DLD1 (cell line): ENCODE results near the gene OR10K2.
"Not testable (repeated sequence)": the region's sequence is repeated elsewhere in the genome, so short reads cannot be mapped to it uniquely, and the experiment has no call there.

ENCODE experiments used
- in situ Hi-C: cut with HindIII; loops from 2 replicates; pipeline ENCODE4 v1.10.0; 2017; ENCODE audit warnings: low sequenced_read_pairs

Gene OR10K2

GRCh38 chr1:158426137-158426536, at the start of gene OR10K2:
OR10K2 (minus strand) TSS chr1:158426237; CDS start chr1:158420866, 5,371 bp downstream.
- in situ Hi-C loops, result no loop called here

DNA sequence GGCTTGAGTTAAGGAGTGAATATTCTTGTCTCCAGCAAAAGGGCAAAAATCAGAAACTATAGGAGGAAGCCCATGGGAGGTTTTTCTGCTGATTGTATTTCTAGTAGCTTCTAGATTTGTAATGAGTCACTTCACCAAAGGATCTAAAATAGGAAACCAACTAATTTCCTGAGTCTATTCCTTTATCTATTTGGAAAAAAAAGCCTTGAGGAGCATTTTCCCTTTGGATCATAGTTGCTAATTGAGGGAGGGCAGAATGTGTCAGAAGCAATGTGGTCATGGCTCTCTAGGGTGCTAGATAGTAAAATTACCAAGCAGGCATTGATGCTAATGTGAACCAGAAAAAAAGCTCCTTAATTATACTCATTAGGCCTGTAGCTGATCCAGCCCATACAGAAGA, 45.9 kb upstream of the OR10K2 start, which contains the start of gene OR10R2:
OR10R2 (plus strand) TSS at position 301 of the 400 bp plus-strand sequence. CDS start 106 bp downstream, outside the sequence.
- in situ Hi-C loops, result no loop called here

GRCh38 chr1:158461534-158461933, 35.5 kb upstream of the OR10K2 start, which contains the start of gene OR10K1:
OR10K1 (plus strand) TSS chr1:158461834; CDS start chr1:158465562, 3,728 bp downstream.
- in situ Hi-C loops, result no loop called here

DNA sequence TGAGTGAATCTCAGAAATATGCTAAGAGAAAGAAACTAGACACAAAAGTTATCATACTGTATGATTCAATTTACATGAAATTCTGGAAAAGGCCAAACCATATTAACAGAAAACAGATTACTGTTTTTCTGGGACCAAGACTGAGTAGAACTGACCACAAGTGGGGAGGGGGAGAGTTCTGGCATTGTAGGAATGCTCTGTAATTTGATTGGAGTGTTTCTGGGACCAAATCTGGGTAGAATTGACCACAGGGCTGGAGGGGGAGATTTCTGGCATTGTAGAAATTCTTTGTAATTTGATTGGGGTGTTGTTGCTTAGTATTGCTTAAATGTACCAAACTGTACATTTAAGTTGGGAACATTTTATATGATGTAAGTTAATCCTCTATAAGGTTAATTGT, 32.2 kb upstream of the OR10K2 start:
- in situ Hi-C loops, result no loop called here

DNA sequence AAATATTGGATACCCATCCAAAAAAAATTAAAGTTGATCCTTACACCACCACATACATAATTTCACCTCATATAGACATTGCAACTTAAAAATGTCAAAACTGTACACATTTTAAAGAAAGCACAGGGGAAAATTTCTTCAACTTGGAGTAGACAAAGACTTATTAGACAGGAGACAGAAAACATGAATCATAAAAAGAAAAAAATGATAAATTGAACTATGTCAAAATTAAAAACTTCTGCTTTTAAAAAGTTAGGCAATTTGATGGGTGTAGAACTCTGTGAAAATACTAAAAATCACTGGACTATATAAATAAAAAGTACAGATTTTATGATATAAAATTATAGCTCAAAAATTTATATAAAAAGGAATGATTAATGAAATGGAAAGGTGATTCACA, 31.2 kb upstream of the OR10K2 start:
- in situ Hi-C loops, result no loop called here

DNA sequence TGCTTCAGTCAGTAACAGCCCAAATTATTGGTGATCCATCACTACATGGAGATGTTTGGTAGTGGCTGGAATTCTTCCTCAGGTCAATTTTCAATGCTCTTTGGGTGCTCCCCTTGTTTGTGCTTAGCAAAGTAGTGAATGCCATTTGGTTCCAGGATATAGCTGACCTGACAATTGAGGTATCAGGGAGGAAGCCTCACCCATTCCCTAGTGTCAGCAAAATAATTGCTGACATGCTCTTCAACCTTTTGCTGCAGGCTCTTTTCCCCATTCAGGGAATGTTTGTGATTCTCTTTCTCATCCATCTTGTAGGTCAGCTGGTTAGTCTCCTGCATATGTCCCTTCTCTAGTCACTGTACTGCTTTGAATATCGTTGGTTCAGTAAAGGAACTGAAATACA, 28.5 kb upstream of the OR10K2 start:
- in situ Hi-C loops, result no loop called here

DNA sequence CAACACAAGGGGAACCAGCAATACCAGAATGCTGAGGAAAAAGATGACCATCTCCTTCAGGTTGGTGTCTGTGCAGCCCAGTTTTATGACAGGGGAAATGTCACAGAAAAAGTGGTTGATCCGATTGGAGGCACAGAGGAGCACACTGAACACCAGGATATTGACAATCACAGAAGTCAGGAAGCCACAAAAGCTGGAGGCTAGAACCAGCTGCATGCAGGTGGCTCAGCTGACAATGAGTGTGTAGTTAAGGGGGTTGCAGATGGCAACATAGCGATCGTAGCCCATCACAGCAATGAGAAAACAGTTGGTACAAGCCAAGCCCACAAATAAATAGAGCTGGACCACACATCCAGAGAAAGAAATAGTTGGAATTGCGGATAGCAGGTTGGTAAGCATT, 19.3 kb upstream of the OR10K2 start:
- in situ Hi-C loops, result no loop called here

DNA sequence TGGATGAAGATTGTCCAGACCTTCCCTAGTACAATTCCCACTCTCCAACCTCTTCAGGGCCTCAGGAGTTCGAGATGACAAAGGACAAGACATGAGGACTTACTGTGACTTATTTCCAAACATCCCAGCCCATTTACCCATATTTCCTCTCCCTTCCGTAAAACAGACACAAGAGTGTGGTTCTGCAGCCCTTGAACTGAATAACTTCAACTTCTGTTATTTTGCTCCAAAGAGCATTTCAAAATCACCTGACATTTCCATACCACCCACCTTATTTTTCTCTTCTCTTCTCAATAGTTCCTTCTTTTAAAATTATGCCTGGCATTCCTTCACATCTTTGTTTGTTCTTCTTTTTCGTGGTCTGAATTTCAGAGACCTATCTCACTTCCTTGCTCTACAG, 8.7 kb upstream of the OR10K2 start:
- in situ Hi-C loops, result no loop called here

GRCh38 chr1:158430163-158430562, 4.1 kb upstream of the OR10K2 start:
- in situ Hi-C loops, result not testable (repeated sequence)

DNA sequence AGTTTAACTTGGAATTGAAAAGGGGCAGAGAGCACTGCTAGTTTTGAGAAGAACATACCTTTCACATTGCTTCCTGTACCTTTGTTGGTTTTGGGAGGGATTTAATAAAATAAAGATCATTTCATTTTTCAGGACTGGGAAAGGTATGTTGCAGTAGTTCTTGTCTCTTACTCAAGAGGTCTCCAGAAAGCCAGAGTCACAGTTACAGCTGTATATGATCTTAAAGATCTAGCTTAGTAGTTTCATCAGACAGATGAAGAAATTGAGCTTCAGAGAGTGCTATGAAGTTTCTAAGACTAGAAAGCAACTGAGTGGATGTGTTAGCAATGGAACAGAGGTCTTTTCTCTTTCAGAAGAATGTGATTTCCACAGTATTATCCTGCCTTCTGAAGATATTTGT, 1.0 kb downstream of the OR10K2 start:
- in situ Hi-C loops, result no loop called here

DNA sequence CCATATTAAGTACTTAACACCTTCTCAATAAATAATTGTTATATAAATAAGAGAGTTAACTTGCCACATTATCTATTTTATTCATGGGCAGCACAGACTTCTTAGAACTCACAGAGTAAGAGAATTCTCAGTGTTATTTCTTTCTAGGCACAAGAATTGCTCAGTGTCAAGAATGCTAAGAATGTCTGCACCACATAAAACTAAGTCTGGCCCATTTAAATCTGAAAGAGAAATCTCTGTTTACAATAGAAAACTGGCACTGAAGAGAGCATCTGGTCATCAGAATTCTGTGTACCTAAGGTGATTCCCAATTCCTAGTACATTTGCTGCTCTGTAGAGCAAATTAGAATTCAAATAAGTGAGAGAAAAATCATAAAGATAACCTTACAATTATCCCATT, 3.8 kb downstream of the OR10K2 start:
- in situ Hi-C loops, result loop anchor here (5.0 kb wide), 1 partner anchor 90 kb away; the partner anchor contains the start of gene CD1B

DNA sequence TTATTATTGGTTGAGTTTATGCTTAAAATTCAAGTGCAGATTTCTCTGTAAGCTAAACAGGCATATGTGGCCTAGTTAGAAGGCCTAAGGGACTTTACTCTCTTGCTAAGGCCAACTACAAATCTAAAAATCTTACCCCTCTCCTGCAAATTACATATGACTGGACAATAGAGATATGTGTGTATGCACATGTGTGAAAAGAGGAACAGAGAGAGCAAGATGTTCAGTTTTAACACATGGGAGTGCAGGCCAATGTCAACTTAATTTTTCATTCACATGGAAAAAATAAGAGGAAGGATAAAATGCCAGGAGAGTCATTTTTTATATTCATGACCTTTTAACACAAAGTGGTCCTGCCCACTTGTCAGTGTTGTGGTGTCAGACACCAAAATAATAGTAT, 8.5 kb downstream of the OR10K2 start:
- in situ Hi-C loops, result no loop called here

DNA sequence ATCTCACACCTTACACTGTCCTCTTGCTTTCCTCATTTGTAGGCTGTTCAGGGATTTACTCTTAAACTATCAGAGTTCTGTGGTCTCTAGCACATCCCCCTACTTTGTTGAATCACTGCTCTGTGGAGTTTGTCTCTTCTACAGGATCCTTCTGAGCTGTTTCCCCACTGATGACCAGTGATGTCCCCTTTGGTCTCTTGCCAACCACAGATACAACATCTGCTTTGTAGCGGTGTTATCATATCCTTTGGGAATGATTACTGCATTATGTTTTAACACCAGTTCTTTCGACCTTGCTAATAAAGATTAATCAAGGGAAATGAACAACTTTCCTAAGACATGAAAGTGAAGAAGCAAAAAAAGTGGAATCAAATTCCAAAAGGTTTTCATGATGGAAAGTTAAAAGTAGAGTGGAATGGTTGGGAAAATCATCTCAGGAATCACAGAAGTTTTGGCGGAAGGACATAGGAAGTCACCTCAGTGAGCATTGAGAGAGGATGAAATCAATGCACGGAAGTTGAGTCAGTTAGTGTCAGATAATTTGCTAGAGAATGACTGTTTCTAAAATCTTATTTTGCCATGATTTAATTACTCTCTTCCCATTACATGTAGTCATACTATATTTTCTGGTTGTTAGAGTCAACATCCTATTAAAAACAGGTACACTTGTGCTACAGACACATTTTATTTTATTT, 11.2 kb downstream of the OR10K2 start:
- in situ Hi-C loops, result no loop called here

- in situ Hi-C loops, result no loop called here
Measured at GRCh38 chr1:158407092-158407491, 18.9 kb downstream of the OR10K2 start.

DNA sequence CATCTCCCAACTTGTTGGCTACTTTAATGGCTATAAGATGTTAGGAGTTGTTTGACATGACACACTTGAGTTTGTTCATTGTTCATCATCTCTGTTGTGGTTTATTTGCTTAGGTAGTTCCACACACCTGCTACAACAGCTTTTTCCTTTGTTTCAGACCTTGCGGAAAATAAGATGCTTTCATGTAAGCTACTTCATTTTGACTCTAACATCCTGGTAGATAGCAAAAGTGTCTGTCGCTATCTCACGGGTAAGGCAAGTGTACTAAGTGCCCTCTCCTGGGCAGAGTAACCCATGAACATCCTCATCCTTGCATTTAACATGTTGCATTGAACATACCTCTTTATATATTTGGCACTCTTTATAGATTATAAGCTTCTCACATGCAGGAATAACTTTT, 25.2 kb downstream of the OR10K2 start:
- in situ Hi-C loops, result no loop called here

DNA sequence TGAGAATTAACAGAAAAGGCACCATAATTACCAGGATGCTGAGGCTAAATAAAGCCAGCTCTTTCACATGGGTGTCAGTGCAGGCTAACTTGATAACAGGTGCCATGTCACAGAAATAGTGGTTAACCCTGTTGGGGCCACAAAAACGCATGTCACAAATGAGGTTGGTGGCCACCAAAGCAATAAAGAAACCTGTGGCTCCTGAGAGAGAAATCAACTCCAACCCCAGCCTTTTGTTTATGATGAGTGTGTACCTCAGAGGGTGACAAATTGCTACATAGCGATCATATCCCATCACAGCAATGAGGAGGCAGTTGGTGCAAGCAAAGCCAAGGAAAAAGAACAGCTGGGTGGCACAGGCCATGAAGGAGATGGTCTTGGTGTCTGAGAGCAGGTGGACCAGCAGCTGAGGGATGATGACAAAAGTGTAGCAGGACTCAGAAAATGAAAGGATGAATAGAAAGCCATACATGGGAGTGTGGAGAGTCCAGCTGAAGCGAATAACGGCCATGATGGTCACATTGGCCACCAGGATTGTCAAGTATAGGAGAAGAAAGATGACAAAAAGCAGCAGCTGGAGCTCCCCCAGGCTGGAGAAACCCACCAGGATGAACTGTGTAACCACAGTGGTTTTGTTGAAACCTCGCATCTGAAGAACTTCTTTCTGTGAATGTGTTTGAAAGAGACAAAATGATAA, 27.1 kb downstream of the OR10K2 start, which contains the start of gene OR10T2:
OR10T2 (minus strand) TSS at position 649 of the 697 bp plus-strand sequence; CDS start at position 649, 0 bp downstream.
- in situ Hi-C loops, result no loop called here

GRCh38 chr1:158396646-158397045, 29.4 kb downstream of the OR10K2 start:
- in situ Hi-C loops, result no loop called here

DNA sequence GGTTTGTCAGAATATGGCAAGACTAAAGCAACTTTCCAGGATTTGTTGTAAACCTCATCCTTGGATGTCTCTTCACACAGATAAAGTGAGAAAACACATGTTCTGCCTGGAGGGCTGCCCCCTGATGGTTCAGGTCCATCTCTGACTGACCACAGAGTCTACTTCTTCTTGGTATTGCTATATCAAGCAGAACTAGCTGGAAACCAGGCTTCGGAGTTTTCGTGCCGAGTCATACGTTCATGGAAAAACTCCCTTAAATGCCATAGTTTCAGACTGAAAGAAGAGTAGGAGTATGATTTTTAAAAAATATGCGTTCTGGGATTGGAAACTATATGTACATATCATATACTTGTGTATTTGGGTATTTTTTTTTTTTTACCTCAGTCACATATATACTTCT, 32.6 kb downstream of the OR10K2 start:
- in situ Hi-C loops, result no loop called here

GRCh38 chr1:158391099-158391498, 34.9 kb downstream of the OR10K2 start:
- in situ Hi-C loops, result no loop called here

- in situ Hi-C loops, result no loop called here
Measured at GRCh38 chr1:158390331-158390730, 35.7 kb downstream of the OR10K2 start.

GRCh38 chr1:158374860-158375259, 51.2 kb downstream of the OR10K2 start:
- in situ Hi-C loops, result no loop called here

GRCh38 chr1:158374101-158374500, 51.9 kb downstream of the OR10K2 start:
- in situ Hi-C loops, result not testable (repeated sequence)
